A673 (cell line): ENCODE results near the gene S100A16. TPM values are rescaled to one million over a fixed set of nuclear protein-coding genes. Genes with fewer than 3 reads are reported as not detected.

Experiments
- BruUV-seq: library from RNA; stranded (reverse); fragments of 400-500 nt; replicated peaks from 2 replicates; lab custom pipeline; 2021; lab: Mats Ljungman, UMichigan
- CTCF ChIA-PET: fragments of 300-600 bp; sonication (Branson Sonifier 250); formaldehyde crosslinking; loops from one replicate; lab custom pipeline; 2022; ENCODE audit warnings: antibody characterized with exemption; lab: Charles Lee
- POLR2A ChIA-PET: fragments of 300-600 bp; sonication (Branson Sonifier 250); formaldehyde crosslinking; loops from one replicate; lab custom pipeline; 2022; ENCODE audit warnings: antibody characterized with exemption; ENCODE audit not compliant: low non-redundant PET; lab: Charles Lee
- DNase-seq: peaks from one replicate; pipeline ENCODE4 v3.0.0-alpha.2; 2015; ENCODE audit warnings: low spot score
- H3K27ac ChIP-seq: fragments of 200-600 bp; sonication (generic); 2 replicates; pipeline ENCODE4 v1.5.1; 2016; ENCODE audit warnings: mixed run types, low read depth, mild to moderate bottlenecking, mixed read lengths, antibody characterized with exemption, low read length; ENCODE audit not compliant: poor library complexity, severe bottlenecking
- H3K27me3 ChIP-seq: fragments of 200-600 bp; sonication (generic); replicated peaks from 2 replicates; pipeline ENCODE4 v1.6.1; 2017; ENCODE audit warnings: mixed run types, low read depth, mild to moderate bottlenecking, mixed read lengths, antibody characterized with exemption, low read length; ENCODE audit not compliant: insufficient read depth, poor library complexity
- H3K36me3 ChIP-seq: fragments of 200-600 bp; sonication (generic); 2 replicates; pipeline ENCODE4 v1.6.1; 2016; ENCODE audit warnings: mixed run types, mild to moderate bottlenecking, mixed read lengths, antibody characterized with exemption, low read length; ENCODE audit not compliant: insufficient read depth, poor library complexity, severe bottlenecking
- H3K4me1 ChIP-seq: fragments of 200-600 bp; sonication (generic); 2 replicates; pipeline ENCODE4 v1.6.1; 2017; ENCODE audit warnings: mixed run types, mild to moderate bottlenecking, mixed read lengths, antibody characterized with exemption, low read length; ENCODE audit not compliant: insufficient read depth, poor library complexity, severe bottlenecking
- H3K4me3 ChIP-seq: fragments of 200-600 bp; sonication (generic); 2 replicates; pipeline ENCODE4 v1.5.1; 2016; ENCODE audit warnings: low read depth, mixed run types, mild to moderate bottlenecking, mixed read lengths, low read length; ENCODE audit not compliant: poor library complexity, severe bottlenecking
- H3K9me3 ChIP-seq: fragments of 200-600 bp; sonication (generic); 2 replicates; pipeline ENCODE4 v1.6.1; 2016; ENCODE audit warnings: mixed run types, low read depth, mild to moderate bottlenecking, mixed read lengths, antibody characterized with exemption, low read length; ENCODE audit not compliant: poor library complexity, severe bottlenecking
- CTCF ChIP-seq: fragments of 300-800, 200-600 bp; sonication (generic); conservative IDR thresholded peaks from 2 replicates; pipeline ENCODE4 v1.5.1; 2017; ENCODE audit warnings: low read depth, mild to moderate bottlenecking, antibody characterized with exemption, low read length, moderate library complexity, mixed read lengths
- EZH2 ChIP-seq: fragments of 200-600 bp; sonication (generic); IDR thresholded peaks from 2 replicates; pipeline ENCODE4 v1.6.1; 2017; ENCODE audit warnings: borderline replicate concordance, low read depth, mild to moderate bottlenecking, mixed read lengths, antibody characterized with exemption, low read length; ENCODE audit not compliant: poor library complexity, severe bottlenecking
- intact Hi-C: fragments of 100-400 bp; cut with micrococcal nuclease; formaldehyde crosslinking; loops from one replicate; pipeline ENCODE4 v1.10.0; 2022; ENCODE audit not compliant: unreplicated experiment
- total RNA-seq: library from RNA; stranded (reverse); gene quantifications from 2 replicates; pipeline ENCODE4 v1.2.3, GENCODE V29; 2021

Gene S100A16
- total RNA-seq, 1 experiment from 2014 or later, result 0.43 TPM

- H3K27me3 ChIP-seq, result no peaks in the 10 kb centered on the region
- CTCF ChIA-PET, result no interaction called here
- intact Hi-C loops, result no loop called here
- peaks cover 4% of the 10 kb centered on the region for H3K4me1 ChIP-seq
- TF ChIP-seq CTCF, result no peak
- no peak for TF ChIP-seq EZH2
- no peak overlapping the region for H3K4me3 ChIP-seq
- POLR2A ChIA-PET, result no interaction called here
- H3K36me3 ChIP-seq, result no peaks in the 10 kb centered on the region
- no peak for DNase-seq
- H3K9me3 ChIP-seq, result no peaks in the 10 kb centered on the region
- H3K27ac ChIP-seq, result no peak overlapping the region
- no TSS peak for BruUV-seq
These were observed 10.2 kb downstream of the S100A16 start for GRCh38 chr1:153602749-153603148.

- no peak for DNase-seq
- Histone ChIP-seq H3K27ac (no peak overlapping the region), H3K36me3 (no peaks in the 10 kb centered on the region), H3K4me1 (peaks cover 4% of the 10 kb centered on the region), H3K4me3 (no peak overlapping the region), H3K9me3 (no peaks in the 10 kb centered on the region), H3K27me3 (no peaks in the 10 kb centered on the region)
- POLR2A ChIA-PET, result no interaction called here
- TF ChIP-seq CTCF (no peak), EZH2 (no peak)
- CTCF ChIA-PET, result no interaction called here
- intact Hi-C loops, result no loop called here
- no TSS peak for BruUV-seq
These were observed 13.1 kb downstream of the S100A16 start for GRCh38 chr1:153599847-153600246.

GRCh38 chr1:153598309-153599172 is 14.4 kb downstream of the S100A16 start:
- ChIA-PET CTCF (no interaction called here), POLR2A (no interaction called here)
- intact Hi-C loops, result no loop called here
- no peaks in the 10 kb centered on the region for H3K27me3 ChIP-seq
- peaks cover 4% of the 10 kb centered on the region for H3K4me1 ChIP-seq
- DNase-seq, result peak; percentile 83
- BruUV-seq, result no TSS peak
- H3K9me3 ChIP-seq, result no peaks in the 10 kb centered on the region
- no peak overlapping the region for H3K27ac ChIP-seq
- TF ChIP-seq CTCF, result no peak
- TF ChIP-seq EZH2, result no peak
- H3K4me3 ChIP-seq, result no peak overlapping the region
- no peaks in the 10 kb centered on the region for H3K36me3 ChIP-seq
